K562 (cell line): ENCODE measurements around the gene GRIP1. TPM values are rescaled to one million over a fixed set of nuclear protein-coding genes. Genes with fewer than 3 reads are reported as not detected.

ENCODE experiments used
- ATAC-seq: fragments of 200-7000 bp; cut with Tn5 transposase; 3 replicates; pipeline ENCODE4 v1.9.1; 2020; ENCODE audit warnings: moderate library complexity
- BruUV-seq: library from RNA; stranded (reverse); fragments of 400-500 nt; replicated peaks from 2 replicates; lab custom pipeline; 2021; lab: Mats Ljungman, UMichigan
- CTCF ChIA-PET: fragments of 300-600 bp; formaldehyde crosslinking; extraction: SDS; loops from one replicate; lab custom pipeline; 2021; ENCODE audit warnings: low intra/inter-chr PET ratio; lab: Yijun Ruan, JAX
- POLR2A ChIA-PET: fragments of 300-600, 350-650 bp; sonication (Branson Sonifier 250); formaldehyde crosslinking; extraction: SDS; loops from one replicate; lab custom pipeline; 2021; ENCODE audit warnings: antibody characterized with exemption, inconsistent platforms; lab: Yijun Ruan, JAX
- DNase-seq, 4 experiments: peaks; one replicate each; pipeline versions ENCODE4 v3.0.0 to v3.0.0-alpha.2; 2011 to 2018; ENCODE audit warnings: low spot score in 3 of 4, mixed read lengths in 3 of 4; ENCODE audit errors: extremely low read depth in 1 of 4
- FAIRE-seq: peaks from 2 replicates; lab custom pipeline; 2011; peaks lifted over from hg19 to GRCh38; lab: Jason Lieb, UNC
- H2AFZ ChIP-seq: 2 replicates; pipeline ENCODE4 v1.6.0; 2011; ENCODE audit warnings: low read depth, low read length, control low read depth, inconsistent platforms
- H3K27ac ChIP-seq: fragments of 200-600 bp; 3 replicates; pipeline ENCODE4 v1.8.0; 2011; ENCODE audit warnings: low read depth, mild to moderate bottlenecking, control low read depth, inconsistent platforms, low read length, moderate library complexity, mixed read lengths; ENCODE audit errors: extremely low read depth
- H3K27me3 ChIP-seq, 2 experiments: fragments of 300-600 bp in 1 of 2; 2 replicates in 1 of 2; 3 replicates in 1 of 2; pipeline versions ENCODE4 v1.6.0 to v1.8.0; 2011; ENCODE audit warnings: inconsistent platforms in 2 of 2, low read length in 2 of 2, mild to moderate bottlenecking in 1 of 2, mixed read lengths in 1 of 2, moderate library complexity in 1 of 2; ENCODE audit not compliant: control insufficient read depth in 2 of 2, insufficient read depth in 2 of 2
- H3K36me3 ChIP-seq: fragments of 300-600 bp; 3 replicates; pipeline ENCODE4 v1.8.0; 2011; ENCODE audit warnings: mild to moderate bottlenecking, low read length, inconsistent platforms; ENCODE audit not compliant: control insufficient read depth, insufficient read depth
- H3K4me1 ChIP-seq, 2 experiments: fragments of 200-600 bp in 1 of 2; replicated peaks in 1 of 2; 2 replicates in 1 of 2; 3 replicates in 1 of 2; pipeline versions ENCODE4 v1.5.1 to v1.8.0; 2011; ENCODE audit warnings: inconsistent platforms in 2 of 2, low read length in 2 of 2, mild to moderate bottlenecking in 1 of 2, mixed read lengths in 1 of 2, moderate library complexity in 1 of 2; ENCODE audit not compliant: control insufficient read depth in 2 of 2, insufficient read depth in 2 of 2
- H3K4me2 ChIP-seq: 2 replicates; pipeline ENCODE4 v1.6.1; 2011; ENCODE audit warnings: low read length, control low read depth, inconsistent platforms, mixed read lengths; ENCODE audit not compliant: insufficient read depth
- H3K4me3 ChIP-seq: fragments of 200-600 bp; sonication (generic), shearing (Covaris generic); 2 replicates; pipeline ENCODE4 v1.5.1; 2016; ENCODE audit warnings: control low read depth, inconsistent platforms
- H3K79me2 ChIP-seq: fragments of 200-600 bp; 3 replicates; pipeline ENCODE4 v1.8.0; 2011; ENCODE audit warnings: low read length, inconsistent platforms; ENCODE audit not compliant: control insufficient read depth, insufficient read depth
- H3K9ac ChIP-seq, 2 experiments: 2 replicates each; pipeline versions ENCODE4 v1.6.0 to v1.6.1; 2011; ENCODE audit warnings: low read depth in 2 of 2, low read length in 2 of 2, control low read depth in 1 of 2, inconsistent platforms in 1 of 2, mild to moderate bottlenecking in 1 of 2, mixed read lengths in 1 of 2; ENCODE audit not compliant: insufficient read depth in 1 of 2
- H3K9me1 ChIP-seq: one replicate; pipeline ENCODE4 v1.6.0; 2011; ENCODE audit warnings: inconsistent platforms, mild to moderate bottlenecking, low read length, moderate library complexity; ENCODE audit not compliant: control insufficient read depth, insufficient read depth
- H3K9me3 ChIP-seq: replicated peaks from 2 replicates; pipeline ENCODE4 v1.5.1; 2011; ENCODE audit warnings: low read depth, low read length, inconsistent platforms; ENCODE audit not compliant: control insufficient read depth, insufficient read depth
- H4K20me1 ChIP-seq: replicated peaks from 2 replicates; pipeline ENCODE4 v1.6.1; 2011; ENCODE audit warnings: low read length, inconsistent platforms, mixed read lengths; ENCODE audit not compliant: control insufficient read depth, insufficient read depth
- HDAC2 ChIP-seq: fragments of 450-650 bp; IDR thresholded peaks from 2 replicates; pipeline ENCODE4 v1.6.1; 2016; ENCODE audit warnings: mild to moderate bottlenecking
- MLX ChIP-seq, 2 experiments: fragments of 450-650 bp in 1 of 2; sonication (generic) in 1 of 2; formaldehyde crosslinking; conservative IDR thresholded peaks; 2 replicates each; pipeline versions ENCODE4 v1.4.0 to v1.8.1; 2020 to 2022; ENCODE audit warnings: mild to moderate bottlenecking in 1 of 2, missing genetic modification reagents in 1 of 2
- RB1 ChIP-seq: fragments of 450-650 bp; IDR thresholded peaks from 2 replicates; pipeline ENCODE4 v1.6.1; 2017; ENCODE audit warnings: low read depth, mild to moderate bottlenecking
- TAF15 ChIP-seq: fragments of 200-400 bp; formaldehyde crosslinking; IDR thresholded peaks from 2 replicates; pipeline ENCODE4 v1.6.1; 2017; ENCODE audit warnings: mild to moderate bottlenecking, low read depth, low read length, moderate library complexity
- ZNF12 ChIP-seq: sonication (generic); formaldehyde crosslinking; IDR thresholded peaks from 2 replicates; pipeline ENCODE4 v1.4.0; 2020; ENCODE audit warnings: mild to moderate bottlenecking, missing genetic modification reagents
- WGBS: fragments of 100-300 bp; shearing (Covaris generic); methylation state at CpG from one replicate; pipeline ENCODE4 v1.1.6; 2016; ENCODE audit warnings: low coverage, mixed read lengths; ENCODE audit not compliant: insufficient coverage; ENCODE audit errors: missing lambda C conversion rate; 5-methylcytosine and 5-hydroxymethylcytosine counted together
- in situ Hi-C: fragments of 300-500 bp; cut with MboI; formaldehyde crosslinking; loops from 4 replicates; pipeline ENCODE4 v1.15.0; 2018; ENCODE audit warnings: inconsistent platforms, mixed read lengths
- intact Hi-C: fragments of 100-400 bp; cut with micrococcal nuclease; formaldehyde crosslinking; loops from 2 replicates; pipeline ENCODE4 v1.14.2; 2022
- polyA plus RNA-seq, 8 experiments: library from polyadenylated mRNA; depleted of rRNA in 4 of 8; stranded (reverse) in 5 of 8; unstranded in 3 of 8; fragments of >200 nt; fragmentation: Nextera tagmentation in 2 of 8; fragmentation: Illumina TruSeq in 1 of 8; extraction: Ambion mirVana in 2 of 8; extraction: Trizol in 1 of 8; gene quantifications; 2 replicates each; pipeline versions ENCODE4 v1.2.1 to v1.2.3, GENCODE V29; 2011 to 2014; ENCODE audit warnings: inconsistent platforms in 1 of 8, missing spikeins in 1 of 8
- total RNA-seq, 7 experiments: library from RNA; depleted of rRNA in 6 of 7; stranded (reverse); fragments of >200 nt in 6 of 7; fragmentation: Illumina TruSeq in 2 of 7; extraction: Trizol in 2 of 7; gene quantifications; 2 replicates each; pipeline versions ENCODE4 v1.2.1 to v1.2.3, GENCODE V29; 2011 to 2021; ENCODE audit warnings: low replicate concordance in 1 of 7

GRIP1 gene
- total and polyA plus RNA-seq, 9 of the 15 experiments (the other 6 are each of a cell fraction or from before 2014, with no cell fraction given), result 0.28 to 1.2 (median 0.45) TPM

- H3K4me2 ChIP-seq, result no peak overlapping the region
- H3K9me3 ChIP-seq, result no peaks in the 10 kb centered on the region
- 2% methylated on average over 3 of the region's 3 CpGs for WGBS
- intact Hi-C loops (no loop called here), in situ Hi-C loops (no loop called here)
- no TSS peak for BruUV-seq
- DNase-seq, result no peak
- no peak overlapping the region for H3K27ac ChIP-seq
- no peak overlapping the region for H3K4me3 ChIP-seq
- H3K79me2 ChIP-seq, result no peaks in the 10 kb centered on the region
- no peak for TF ChIP-seq ZNF12 (CRISPR knock-in tag)
- no peak for TF ChIP-seq HDAC2
- ChIA-PET POLR2A (no interaction called here), CTCF (interaction anchor here (0.7 kb wide), 1 partner anchor 428 kb away, joined by 3 read pairs; no protein-coding TSS in a partner anchor)
- ATAC-seq, result no peak
- no peaks in the 10 kb centered on the region for H4K20me1 ChIP-seq
- no peaks in the 10 kb centered on the region for H3K9me1 ChIP-seq
- H3K27me3 ChIP-seq, result no peaks in the 10 kb centered on the region
- FAIRE-seq, result no peak
- no peaks in the 10 kb centered on the region for H3K36me3 ChIP-seq
- no peaks in the 10 kb centered on the region for H3K4me1 ChIP-seq
- no peak overlapping the region for H3K9ac ChIP-seq
- no peak overlapping the region for H2AFZ ChIP-seq
Observed at GRCh38 chr12:66697404-66697803, 18.5 kb upstream of the GRIP1 start.

- intact Hi-C loops (loop anchor here (5.0 kb wide), 1 partner anchor 423 kb away; no protein-coding TSS in a partner anchor), in situ Hi-C loops (no loop called here)
- no peak overlapping the region for H3K27ac ChIP-seq
- H3K79me2 ChIP-seq, result no peaks in the 10 kb centered on the region
- no peak overlapping the region for H2AFZ ChIP-seq
- BruUV-seq, result no TSS peak
- no peak overlapping the region for H3K4me3 ChIP-seq
- no peaks in the 10 kb centered on the region for H3K9me3 ChIP-seq
- no peak overlapping the region for H3K9ac ChIP-seq
- H3K4me2 ChIP-seq, result no peak overlapping the region
- WGBS, result 2% methylated on average over 5 of the region's 5 CpGs
- FAIRE-seq (no peak), DNase-seq (no peak), ATAC-seq (no peak)
- no peaks in the 10 kb centered on the region for H3K27me3 ChIP-seq
- no peak for TF ChIP-seq MLX (CRISPR knock-in tag; conservative IDR thresholded peaks at IDR 0.05)
- TF ChIP-seq RB1, result no peak
- no peak for TF ChIP-seq TAF15
- no peaks in the 10 kb centered on the region for H3K9me1 ChIP-seq
- H3K4me1 ChIP-seq, result no peaks in the 10 kb centered on the region
- ChIA-PET POLR2A (interaction anchor here (0.6 kb wide), 1 partner anchor 17 kb away, joined by 5 read pairs; no protein-coding TSS in a partner anchor), CTCF (interaction anchor here (0.5 kb wide), 1 partner anchor 930 kb away, joined by 3 read pairs; no protein-coding TSS in a partner anchor)
- no peaks in the 10 kb centered on the region for H3K36me3 ChIP-seq
- H4K20me1 ChIP-seq, result no peaks in the 10 kb centered on the region
Observed at GRCh38 chr12:66694666-66695613, 16.1 kb upstream of the GRIP1 start.
